Transverse colon (tissue), 4 donors: Measurements from ENCODE around the gene COG4.

Source experiments
- CTCF ChIP-seq, 5 experiments: fragments of 200-600 bp in 3 of 5; fragments of 450-650 bp in 2 of 5; sonication (generic) in 3 of 5; IDR thresholded peaks; 1 replicate in 2 of 5; 2 replicates in 3 of 5; pipeline ENCODE4 v1.5.1; 2016 to 2017; ENCODE audit warnings: antibody characterized with exemption in 5 of 5, inconsistent platforms in 3 of 5, mild to moderate bottlenecking in 2 of 5, moderate library complexity in 1 of 5
- EP300 ChIP-seq: sonication (generic); formaldehyde crosslinking; IDR thresholded peaks from one replicate; pipeline ENCODE4 v1.6.1; 2017; ENCODE audit warnings: antibody characterized with exemption, low read depth
- POLR2A ChIP-seq: fragments of 450-650 bp; IDR thresholded peaks from one replicate; pipeline ENCODE4 v1.6.1; 2016; ENCODE audit warnings: antibody characterized with exemption, mild to moderate bottlenecking, moderate library complexity
- POLR2AphosphoS5 ChIP-seq, 3 donors: sonication (generic); formaldehyde crosslinking; IDR thresholded peaks; one replicate each; pipeline ENCODE4 v1.6.1; 2016; ENCODE audit warnings: antibody characterized with exemption in 3 of 3

- TF ChIP-seq CTCF (IDR thresholded peaks at IDR 0.05) (no peak), POLR2A (no peak), EP300 (no peak), POLR2AphosphoS5 (IDR thresholded peaks at IDR 0.05) (no peak)
Observed at GRCh38 chr16:70490261-70490660, 33.1 kb downstream of the COG4 start.
